Measurements from ENCODE around the gene UFC1. TPM values are rescaled to one million over a fixed set of nuclear protein-coding genes. Genes with fewer than 3 reads are reported as not detected.
A peak's percentile ranks its signal among the peaks of the same experiment; 100 is the strongest.

UFC1 gene
- total and polyA plus RNA-seq, 2 donors (not counting 3 experiments of a cell fraction or from before 2014, with no cell fraction given), result 102 to 149 TPM

DNA sequence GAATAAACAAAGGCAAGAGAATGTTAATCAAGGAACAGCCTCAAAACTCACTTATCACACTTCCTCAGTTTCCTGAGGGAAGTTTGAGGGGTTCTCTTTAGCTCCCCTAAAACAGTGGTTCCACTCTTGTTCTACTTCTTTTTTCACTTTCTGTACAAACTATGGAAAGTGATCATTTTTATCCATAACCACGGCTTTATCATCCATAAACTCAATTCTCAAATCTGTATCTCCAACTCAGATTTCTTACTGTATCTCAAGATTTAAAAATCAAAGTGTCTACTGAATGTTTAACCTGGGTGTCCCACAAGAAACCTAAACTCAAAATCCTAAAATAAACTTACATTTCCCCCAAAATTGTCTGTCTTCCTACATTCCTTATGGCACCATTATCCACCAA, 39.9 kb upstream of the UFC1 start:
- DNase-seq (ENCODE audit: low read depth, low spot score), result no peak
- dilution Hi-C loops (cut with MboI; ENCODE audit: extremely low pct_ligation_motif_present, low sequenced_read_pairs) (no loop called here), intact Hi-C loops (cut with micrococcal nuclease) (no loop called here)
- H3K79me2 ChIP-seq (ENCODE audit: control insufficient read depth, insufficient read depth, low read length), result peaks cover 89% of the 10 kb centered on the region
- H3K27me3 ChIP-seq (ENCODE audit: control insufficient read depth in 2 of 2, insufficient read depth in 2 of 2, low read length in 2 of 2), result no peaks in the 10 kb centered on the region
- H4K20me1 ChIP-seq (replicated peaks; ENCODE audit: control insufficient read depth, extremely low read depth, insufficient read depth, low read length), result no peaks in the 10 kb centered on the region
- peak overlapping the region; percentile 31 for H3K4me2 ChIP-seq (ENCODE audit: insufficient read depth, low read length)
- BruUV-seq (replicated peaks), result no TSS peak
- no peak overlapping the region for H3K4me3 ChIP-seq (replicated peaks in 1 of 3; ENCODE audit: insufficient read depth in 1 of 3, low read depth in 1 of 3, low read length in 3 of 3)
- H2AFZ ChIP-seq (ENCODE audit: low read depth, low read length), result no peak overlapping the region
- H3K36me3 ChIP-seq (ENCODE audit: control insufficient read depth in 2 of 2, extremely low read depth in 1 of 2, insufficient read depth in 2 of 2, low read length in 2 of 2), result no peaks in the 10 kb centered on the region
- H3K9ac ChIP-seq (replicated peaks; ENCODE audit: extremely low read depth, insufficient read depth, low read length), result no peak overlapping the region
- H3K27ac ChIP-seq (ENCODE audit: insufficient read depth, low read depth, low read length), result no peak overlapping the region
- no peaks in the 10 kb centered on the region for H3K9me1 ChIP-seq (replicated peaks; ENCODE audit: control insufficient read depth, extremely low read depth, insufficient read depth, low read length)
- H3K9me3 ChIP-seq (replicated peaks; ENCODE audit: control insufficient read depth, insufficient read depth, low read length), result no peaks in the 10 kb centered on the region
- no peak for FAIRE-seq
- peaks cover 42% of the 10 kb centered on the region for H3K4me1 ChIP-seq (ENCODE audit: control insufficient read depth, extremely low read depth, insufficient read depth, low read length)
- TF ChIP-seq MYC (IDR thresholded peaks at IDR 0.05; ENCODE audit: low read depth, low read length), result no peak
- TF ChIP-seq EZH2 (IDR thresholded peaks at IDR 0.05; ENCODE audit: borderline replicate concordance, low read depth, low read length, severe bottlenecking), result no peak
- TF ChIP-seq, protein P1, sequence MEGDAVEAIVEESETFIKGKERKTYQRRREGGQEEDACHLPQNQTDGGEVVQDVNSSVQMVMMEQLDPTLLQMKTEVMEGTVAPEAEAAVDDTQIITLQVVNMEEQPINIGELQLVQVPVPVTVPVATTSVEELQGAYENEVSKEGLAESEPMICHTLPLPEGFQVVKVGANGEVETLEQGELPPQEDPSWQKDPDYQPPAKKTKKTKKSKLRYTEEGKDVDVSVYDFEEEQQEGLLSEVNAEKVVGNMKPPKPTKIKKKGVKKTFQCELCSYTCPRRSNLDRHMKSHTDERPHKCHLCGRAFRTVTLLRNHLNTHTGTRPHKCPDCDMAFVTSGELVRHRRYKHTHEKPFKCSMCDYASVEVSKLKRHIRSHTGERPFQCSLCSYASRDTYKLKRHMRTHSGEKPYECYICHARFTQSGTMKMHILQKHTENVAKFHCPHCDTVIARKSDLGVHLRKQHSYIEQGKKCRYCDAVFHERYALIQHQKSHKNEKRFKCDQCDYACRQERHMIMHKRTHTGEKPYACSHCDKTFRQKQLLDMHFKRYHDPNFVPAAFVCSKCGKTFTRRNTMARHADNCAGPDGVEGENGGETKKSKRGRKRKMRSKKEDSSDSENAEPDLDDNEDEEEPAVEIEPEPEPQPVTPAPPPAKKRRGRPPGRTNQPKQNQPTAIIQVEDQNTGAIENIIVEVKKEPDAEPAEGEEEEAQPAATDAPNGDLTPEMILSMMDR (IDR thresholded peaks at IDR 0.05; ENCODE audit: extremely low read depth in 1 of 2, insufficient read depth in 1 of 2, low read depth in 1 of 2, low read length in 2 of 2), result no peak
- TF ChIP-seq POLR2A (IDR thresholded peaks at IDR 0.05; ENCODE audit: low read depth, low read length), result no peak
- TF ChIP-seq POLR2AphosphoS5 (IDR thresholded peaks at IDR 0.05; ENCODE audit: insufficient read depth, low read depth, low read length), result peak; percentile 18
- no peak for TF ChIP-seq GATA2 (IDR thresholded peaks at IDR 0.05; ENCODE audit: insufficient read depth, insufficient read length, low read depth, low read length)
- TF ChIP-seq FOS (IDR thresholded peaks at IDR 0.05; ENCODE audit: borderline replicate concordance, insufficient read depth, low read length), result no peak
- CTCF ChIA-PET, result interaction anchor here (1.0 to 1.3 kb wide), 2 partner anchors 13 to 14 kb away, joined by 3 to 4 read pairs; no protein-coding TSS in a partner anchor
- POLR2A ChIA-PET, result no interaction called here

Data from endothelial cell of umbilical vein (primary cell).